Neural cell (in vitro differentiated cells): ENCODE measurements around the gene TBC1D9. TPM values are rescaled to one million over a fixed set of nuclear protein-coding genes. Genes with fewer than 3 reads are reported as not detected.

Experiments
- H2AFZ ChIP-seq: fragments of 200-600, 300-800 bp; sonication (generic), shearing (Covaris generic); 2 replicates; pipeline ENCODE4 v1.6.0; 2014; ENCODE audit warnings: low read depth, mild to moderate bottlenecking, antibody characterized with exemption, low read length, moderate library complexity
- H3F3A ChIP-seq: fragments of 200-600 bp; shearing (Covaris generic); 2 replicates; pipeline ENCODE4 v1.6.1; 2016; ENCODE audit warnings: mild to moderate bottlenecking, moderate library complexity, mixed read lengths, antibody characterized with exemption, low read length; ENCODE audit not compliant: insufficient read depth, poor library complexity, severe bottlenecking
- H3K27ac ChIP-seq: fragments of 200-600, 300-800 bp; sonication (generic), shearing (Covaris generic); 2 replicates; pipeline ENCODE4 v1.5.1; 2014; ENCODE audit warnings: mild to moderate bottlenecking, low read length, moderate library complexity
- H3K27me3 ChIP-seq: fragments of 300-800, 200-600 bp; sonication (generic), shearing (Covaris generic); 2 replicates; pipeline ENCODE4 v1.6.0; 2014; ENCODE audit warnings: mild to moderate bottlenecking, low read depth, low read length, moderate library complexity; ENCODE audit not compliant: insufficient read depth
- H3K36me3 ChIP-seq: fragments of 300-800, 200-600 bp; sonication (generic), shearing (Covaris generic); 2 replicates; pipeline ENCODE4 v1.5.1; 2014; ENCODE audit warnings: mild to moderate bottlenecking, antibody characterized with exemption, low read length, moderate library complexity; ENCODE audit not compliant: insufficient read depth
- H3K4me2 ChIP-seq: fragments of 300-800, 200-600 bp; sonication (generic), shearing (Covaris generic); 2 replicates; pipeline ENCODE4 v1.6.0; 2014; ENCODE audit warnings: mild to moderate bottlenecking, low read length
- H3K4me3 ChIP-seq: fragments of 300-800, 200-600 bp; sonication (generic), shearing (Covaris generic); 2 replicates; pipeline ENCODE4 v1.5.1; 2014; ENCODE audit warnings: mild to moderate bottlenecking, low read length, moderate library complexity
- H3K79me2 ChIP-seq: fragments of 200-600 bp; shearing (Covaris generic); replicated peaks from 2 replicates; pipeline ENCODE4 v1.6.0; 2014; ENCODE audit warnings: mild to moderate bottlenecking, low read length, moderate library complexity; ENCODE audit not compliant: insufficient read depth
- H3K9ac ChIP-seq: fragments of 300-800, 200-600 bp; sonication (generic), shearing (Covaris generic); 2 replicates; pipeline ENCODE4 v1.6.1; 2016; ENCODE audit warnings: mild to moderate bottlenecking, low read length, mixed read lengths
- H3K9me2 ChIP-seq: fragments of 200-600 bp; shearing (Covaris generic); 2 replicates; pipeline ENCODE4 v1.6.1; 2016; ENCODE audit warnings: mild to moderate bottlenecking, low read length, mixed read lengths; ENCODE audit not compliant: insufficient read depth
- H3K9me3 ChIP-seq: fragments of 200-600, 300-800 bp; sonication (generic), shearing (Covaris generic); 2 replicates; pipeline ENCODE4 v1.6.1; 2016; ENCODE audit warnings: mild to moderate bottlenecking, mixed run types, low read length, moderate library complexity, mixed read lengths
- H4K20me1 ChIP-seq: fragments of 200-600 bp; shearing (Covaris generic); 2 replicates; pipeline ENCODE4 v1.6.1; 2016; ENCODE audit warnings: mild to moderate bottlenecking, mixed run types; ENCODE audit not compliant: insufficient read depth
- EP300 ChIP-seq: fragments of 450-650 bp; conservative IDR thresholded peaks from 2 replicates; pipeline ENCODE4 v1.6.1; 2014; ENCODE audit warnings: antibody characterized with exemption, mild to moderate bottlenecking, moderate library complexity; ENCODE audit not compliant: poor library complexity, severe bottlenecking
- EZH2 ChIP-seq: fragments of 200-600, 300-800 bp; shearing (Covaris generic), sonication (generic); IDR thresholded peaks from 2 replicates; pipeline ENCODE4 v1.6.1; 2014; ENCODE audit warnings: antibody characterized with exemption, low read length, borderline replicate concordance, mild to moderate bottlenecking; ENCODE audit not compliant: insufficient read depth, poor library complexity, severe bottlenecking
- MXI1 ChIP-seq: fragments of 450-650 bp; conservative IDR thresholded peaks from 2 replicates; pipeline ENCODE4 v1.6.1; 2014; ENCODE audit warnings: antibody characterized with exemption, mild to moderate bottlenecking; ENCODE audit not compliant: poor library complexity, severe bottlenecking
- POLR2AphosphoS5 ChIP-seq: IDR thresholded peaks from 2 replicates; pipeline ENCODE4 v1.6.1; 2012
- RAD21 ChIP-seq: fragments of 450-650 bp; conservative IDR thresholded peaks from 2 replicates; pipeline ENCODE4 v1.6.1; 2014; ENCODE audit warnings: antibody characterized with exemption, mild to moderate bottlenecking, moderate library complexity
- SMC3 ChIP-seq: fragments of 450-650 bp; conservative IDR thresholded peaks from 2 replicates; pipeline ENCODE4 v1.6.1; 2014; ENCODE audit warnings: antibody characterized with exemption, mild to moderate bottlenecking, moderate library complexity; ENCODE audit not compliant: poor library complexity
- TAF1 ChIP-seq: IDR thresholded peaks from 2 replicates; pipeline ENCODE4 v1.6.1; 2012; ENCODE audit warnings: low read depth
- polyA plus RNA-seq: library from polyadenylated mRNA; depleted of rRNA; stranded (reverse); fragments of >200 nt; gene quantifications from 2 replicates; pipeline ENCODE4 v1.2.3, GENCODE V29; 2014
- TF ChIP-seq, protein P1 (sequence below): fragments of 450-650 bp; IDR thresholded peaks from 2 replicates; pipeline ENCODE4 v1.5.1; 2014; ENCODE audit warnings: antibody characterized with exemption, mild to moderate bottlenecking, moderate library complexity; ENCODE audit not compliant: poor library complexity, severe bottlenecking
- TF ChIP-seq, protein P2 (sequence below): IDR thresholded peaks from 2 replicates; pipeline ENCODE4 v1.6.1; 2012; ENCODE audit warnings: borderline replicate concordance

Gene TBC1D9
- polyA plus RNA-seq, 1 donor from 2014 or later: 42.8 TPM

DNA sequence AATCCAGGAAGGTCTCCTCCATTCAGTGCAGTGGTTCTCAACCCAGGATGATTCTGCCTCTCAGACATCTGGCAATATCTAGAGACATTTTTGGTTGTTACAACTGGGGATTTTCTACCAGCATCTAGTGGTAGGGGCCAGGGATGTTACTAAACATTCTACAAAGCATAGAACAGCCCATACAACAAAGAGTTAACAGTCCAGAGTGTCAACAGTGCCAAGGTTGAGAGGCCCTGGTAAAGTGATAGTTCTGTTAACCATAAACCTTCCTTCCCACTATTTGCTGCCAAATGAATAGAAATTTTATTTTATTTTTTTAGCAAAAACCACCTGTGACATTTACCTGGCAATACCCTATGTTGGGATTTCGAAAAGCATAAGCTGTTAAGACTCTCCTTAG, 94.6 kb downstream of the TBC1D9 start:
- Histone ChIP-seq H3F3A (no peaks in the 10 kb centered on the region), H3K9me3 (no peaks in the 10 kb centered on the region), H3K4me3 (no peak overlapping the region), H3K27me3 (no peaks in the 10 kb centered on the region), H3K9ac (no peak overlapping the region), H3K36me3 (peaks cover 26% of the 10 kb centered on the region), H4K20me1 (no peaks in the 10 kb centered on the region), H3K4me2 (no peak overlapping the region), H3K27ac (no peak overlapping the region), H2AFZ (no peak overlapping the region), H3K9me2 (no peaks in the 10 kb centered on the region), H3K79me2 (no peaks in the 10 kb centered on the region)
- TF ChIP-seq MXI1: no peak
- no peak for TF ChIP-seq EZH2
- no peak for TF ChIP-seq POLR2AphosphoS5
- TF ChIP-seq, protein P1, sequence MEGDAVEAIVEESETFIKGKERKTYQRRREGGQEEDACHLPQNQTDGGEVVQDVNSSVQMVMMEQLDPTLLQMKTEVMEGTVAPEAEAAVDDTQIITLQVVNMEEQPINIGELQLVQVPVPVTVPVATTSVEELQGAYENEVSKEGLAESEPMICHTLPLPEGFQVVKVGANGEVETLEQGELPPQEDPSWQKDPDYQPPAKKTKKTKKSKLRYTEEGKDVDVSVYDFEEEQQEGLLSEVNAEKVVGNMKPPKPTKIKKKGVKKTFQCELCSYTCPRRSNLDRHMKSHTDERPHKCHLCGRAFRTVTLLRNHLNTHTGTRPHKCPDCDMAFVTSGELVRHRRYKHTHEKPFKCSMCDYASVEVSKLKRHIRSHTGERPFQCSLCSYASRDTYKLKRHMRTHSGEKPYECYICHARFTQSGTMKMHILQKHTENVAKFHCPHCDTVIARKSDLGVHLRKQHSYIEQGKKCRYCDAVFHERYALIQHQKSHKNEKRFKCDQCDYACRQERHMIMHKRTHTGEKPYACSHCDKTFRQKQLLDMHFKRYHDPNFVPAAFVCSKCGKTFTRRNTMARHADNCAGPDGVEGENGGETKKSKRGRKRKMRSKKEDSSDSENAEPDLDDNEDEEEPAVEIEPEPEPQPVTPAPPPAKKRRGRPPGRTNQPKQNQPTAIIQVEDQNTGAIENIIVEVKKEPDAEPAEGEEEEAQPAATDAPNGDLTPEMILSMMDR: no peak

DNA sequence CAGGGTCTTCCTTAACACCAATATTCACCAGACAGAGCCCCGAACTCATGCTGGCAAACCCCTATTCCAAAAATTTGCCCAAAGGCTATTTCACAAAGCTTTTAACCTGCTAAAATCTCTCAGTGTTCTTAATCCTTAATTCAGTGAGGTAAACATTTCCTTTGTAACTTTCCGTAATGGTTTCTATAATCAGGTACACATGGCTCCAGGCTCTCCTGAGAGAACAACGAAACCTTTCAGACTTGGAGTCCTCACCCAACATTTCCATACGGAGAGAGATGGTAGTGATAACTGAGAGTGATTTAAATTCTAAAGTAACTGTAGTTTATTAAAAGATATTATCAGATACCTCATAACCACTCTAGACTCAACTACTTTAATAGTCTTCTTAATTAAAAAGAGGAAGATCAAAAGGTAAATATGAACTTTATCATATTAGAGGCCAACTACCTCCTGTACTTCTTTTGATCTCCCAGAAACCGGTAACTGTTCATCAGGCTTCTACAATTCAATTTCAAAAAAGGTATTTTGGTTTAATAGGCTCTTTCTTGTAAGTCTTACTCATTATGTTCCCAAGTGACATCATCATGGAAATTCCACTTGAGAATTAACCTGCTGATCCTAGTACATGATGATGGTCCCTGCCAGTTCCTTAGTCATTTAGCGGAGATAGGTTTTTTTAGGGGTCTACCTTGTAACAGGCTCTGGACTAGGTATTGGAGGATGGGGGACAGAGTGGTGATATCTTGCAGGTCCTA, 96.1 kb downstream of the TBC1D9 start:
- Histone ChIP-seq H3K4me3 (no peak overlapping the region), H3K9me3 (no peaks in the 10 kb centered on the region), H3K4me2 (no peak overlapping the region), H3K36me3 (peaks cover 26% of the 10 kb centered on the region), H2AFZ (no peak overlapping the region), H3K27ac (no peak overlapping the region), H3K79me2 (no peaks in the 10 kb centered on the region), H3K9me2 (no peaks in the 10 kb centered on the region), H3K27me3 (no peaks in the 10 kb centered on the region), H3K9ac (no peak overlapping the region), H4K20me1 (no peaks in the 10 kb centered on the region), H3F3A (no peaks in the 10 kb centered on the region)
- TF ChIP-seq RAD21: no peak
- no peak for TF ChIP-seq MXI1
- TF ChIP-seq, protein P1: no peak
- no peak for TF ChIP-seq EZH2
- TF ChIP-seq, protein P2, sequence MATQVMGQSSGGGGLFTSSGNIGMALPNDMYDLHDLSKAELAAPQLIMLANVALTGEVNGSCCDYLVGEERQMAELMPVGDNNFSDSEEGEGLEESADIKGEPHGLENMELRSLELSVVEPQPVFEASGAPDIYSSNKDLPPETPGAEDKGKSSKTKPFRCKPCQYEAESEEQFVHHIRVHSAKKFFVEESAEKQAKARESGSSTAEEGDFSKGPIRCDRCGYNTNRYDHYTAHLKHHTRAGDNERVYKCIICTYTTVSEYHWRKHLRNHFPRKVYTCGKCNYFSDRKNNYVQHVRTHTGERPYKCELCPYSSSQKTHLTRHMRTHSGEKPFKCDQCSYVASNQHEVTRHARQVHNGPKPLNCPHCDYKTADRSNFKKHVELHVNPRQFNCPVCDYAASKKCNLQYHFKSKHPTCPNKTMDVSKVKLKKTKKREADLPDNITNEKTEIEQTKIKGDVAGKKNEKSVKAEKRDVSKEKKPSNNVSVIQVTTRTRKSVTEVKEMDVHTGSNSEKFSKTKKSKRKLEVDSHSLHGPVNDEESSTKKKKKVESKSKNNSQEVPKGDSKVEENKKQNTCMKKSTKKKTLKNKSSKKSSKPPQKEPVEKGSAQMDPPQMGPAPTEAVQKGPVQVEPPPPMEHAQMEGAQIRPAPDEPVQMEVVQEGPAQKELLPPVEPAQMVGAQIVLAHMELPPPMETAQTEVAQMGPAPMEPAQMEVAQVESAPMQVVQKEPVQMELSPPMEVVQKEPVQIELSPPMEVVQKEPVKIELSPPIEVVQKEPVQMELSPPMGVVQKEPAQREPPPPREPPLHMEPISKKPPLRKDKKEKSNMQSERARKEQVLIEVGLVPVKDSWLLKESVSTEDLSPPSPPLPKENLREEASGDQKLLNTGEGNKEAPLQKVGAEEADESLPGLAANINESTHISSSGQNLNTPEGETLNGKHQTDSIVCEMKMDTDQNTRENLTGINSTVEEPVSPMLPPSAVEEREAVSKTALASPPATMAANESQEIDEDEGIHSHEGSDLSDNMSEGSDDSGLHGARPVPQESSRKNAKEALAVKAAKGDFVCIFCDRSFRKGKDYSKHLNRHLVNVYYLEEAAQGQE: no peak
- TF ChIP-seq POLR2AphosphoS5: no peak
- no peak for TF ChIP-seq TAF1
- TF ChIP-seq SMC3: no peak
- no peak for TF ChIP-seq EP300
